ENCODE measurements around the gene ST6GALNAC4.
A peak's percentile ranks its signal among the peaks of the same experiment; 100 is the strongest.

Gene ST6GALNAC4, protein sequence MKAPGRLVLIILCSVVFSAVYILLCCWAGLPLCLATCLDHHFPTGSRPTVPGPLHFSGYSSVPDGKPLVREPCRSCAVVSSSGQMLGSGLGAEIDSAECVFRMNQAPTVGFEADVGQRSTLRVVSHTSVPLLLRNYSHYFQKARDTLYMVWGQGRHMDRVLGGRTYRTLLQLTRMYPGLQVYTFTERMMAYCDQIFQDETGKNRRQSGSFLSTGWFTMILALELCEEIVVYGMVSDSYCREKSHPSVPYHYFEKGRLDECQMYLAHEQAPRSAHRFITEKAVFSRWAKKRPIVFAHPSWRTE

GRCh38 chr9:127916720-127917581, at the start of gene ST6GALNAC4:
ST6GALNAC4 (minus strand) TSS chr9:127917041; CDS start chr9:127916419, 622 bp downstream.
- DNase-seq (ENCODE audit: low read depth in 2 of 2, low spot score in 1 of 2), result peak; percentile 91 to 93

DNA sequence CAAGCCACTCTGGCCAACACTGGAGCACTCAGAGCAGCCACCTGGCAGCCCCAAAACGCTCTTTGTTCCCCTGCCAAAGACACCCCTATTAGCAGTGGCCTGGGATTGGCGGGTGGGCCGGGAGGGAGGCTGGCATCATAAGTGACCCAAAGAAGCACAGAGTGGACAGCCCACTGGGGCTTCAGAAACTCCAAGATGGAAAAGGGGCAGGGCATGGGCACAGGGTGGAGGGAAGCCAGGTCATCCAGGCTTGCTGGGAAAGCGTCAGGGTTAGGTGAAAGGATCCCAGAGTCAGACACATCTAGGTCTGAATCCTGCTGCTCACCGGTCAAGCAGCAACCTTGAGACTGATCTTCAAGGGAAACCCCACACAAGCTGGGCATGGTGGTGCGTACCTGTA, 49.1 kb upstream of the ST6GALNAC4 start:
- DNase-seq (ENCODE audit: low read depth in 2 of 2, low spot score in 1 of 2), result no peak

DNA sequence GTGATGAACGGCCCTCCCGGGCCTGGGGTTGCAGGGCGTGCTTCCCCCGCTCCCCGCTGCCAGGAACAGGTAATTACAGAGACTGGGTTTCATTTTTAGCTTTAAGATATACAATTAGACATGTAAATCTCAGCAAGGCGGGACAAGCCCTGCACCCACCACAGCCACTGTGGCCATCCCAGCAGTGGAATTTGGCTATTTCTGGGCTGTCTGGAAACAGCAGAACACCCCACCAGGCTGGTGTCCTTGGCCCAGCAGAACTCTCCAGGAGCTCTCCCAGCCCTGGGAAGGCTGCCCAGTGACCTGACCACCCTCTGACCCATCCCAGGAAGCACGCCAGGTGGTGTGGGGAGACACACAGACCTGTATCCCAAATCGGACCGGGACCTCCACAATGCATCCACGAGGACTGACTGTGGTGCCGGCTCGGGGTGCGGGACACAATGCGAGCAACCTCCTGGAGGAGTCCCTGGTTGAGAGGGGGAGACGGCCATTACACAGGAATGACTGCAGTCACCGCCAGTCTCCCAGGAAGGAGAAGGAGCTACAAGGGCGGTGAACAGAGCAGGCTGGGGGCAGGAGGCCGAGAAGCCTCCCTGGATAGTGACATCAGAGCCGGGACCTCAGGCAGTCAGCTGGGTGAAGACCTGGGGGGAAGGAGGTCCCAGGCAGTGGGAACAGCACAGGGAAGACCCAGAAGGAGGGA, 46.7 kb upstream of the ST6GALNAC4 start:
- DNase-seq (ENCODE audit: low read depth in 2 of 2, low spot score in 1 of 2), result no peak

GRCh38 chr9:127963041-127963358, 46.2 kb upstream of the ST6GALNAC4 start:
- no peak for DNase-seq (ENCODE audit: low read depth in 2 of 2, low spot score in 1 of 2)

GRCh38 chr9:127962278-127962677, 45.4 kb upstream of the ST6GALNAC4 start:
- DNase-seq (ENCODE audit: low read depth in 2 of 2, low spot score in 1 of 2), result no peak

GRCh38 chr9:127961613-127962155, 44.8 kb upstream of the ST6GALNAC4 start:
- DNase-seq (ENCODE audit: low read depth in 2 of 2, low spot score in 1 of 2), result no peak

DNA sequence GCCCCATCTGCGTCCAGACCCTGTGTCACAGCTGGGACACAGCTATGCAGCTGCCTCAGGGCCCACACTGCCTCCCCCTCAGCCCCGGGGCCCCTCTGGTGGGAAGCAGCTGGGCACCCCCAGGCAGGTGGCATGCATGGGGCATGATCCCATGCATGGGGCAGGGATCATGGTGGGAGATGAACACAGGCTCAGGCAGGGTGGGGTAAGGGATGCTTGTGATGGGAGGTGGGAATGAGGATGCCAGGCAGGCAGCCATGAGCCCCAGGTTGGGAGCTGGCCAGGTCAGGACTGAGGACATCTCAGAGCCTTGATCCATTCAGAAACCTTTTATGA, 44.3 kb upstream of the ST6GALNAC4 start:
- no peak for DNase-seq (ENCODE audit: low read depth in 2 of 2, low spot score in 1 of 2)

GRCh38 chr9:127960410-127961154, 43.7 kb upstream of the ST6GALNAC4 start:
- no peak for DNase-seq (ENCODE audit: low read depth in 2 of 2, low spot score in 1 of 2)

- DNase-seq (ENCODE audit: low read depth in 2 of 2, low spot score in 1 of 2), result no peak
Observed at GRCh38 chr9:127959841-127960409, 43.1 kb upstream of the ST6GALNAC4 start.

DNA sequence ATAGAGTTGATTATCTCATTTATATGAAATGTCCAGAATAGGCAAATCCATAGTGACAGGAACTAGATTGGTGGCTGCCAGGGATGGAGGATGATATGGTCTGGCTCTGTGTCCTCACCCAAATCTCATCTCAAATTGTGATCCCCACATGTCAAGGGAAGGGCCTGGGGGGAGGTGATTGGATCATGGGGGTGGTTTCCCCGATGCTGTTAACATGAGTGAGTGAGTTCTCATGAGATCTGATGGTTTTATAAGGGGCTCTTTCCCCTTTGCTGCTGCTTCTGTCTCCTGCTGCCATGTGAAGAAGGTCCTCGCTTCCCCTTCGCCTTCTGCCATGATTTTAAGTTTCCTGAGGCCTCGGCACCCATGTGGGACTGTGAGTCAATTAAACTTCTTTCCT, 42.6 kb upstream of the ST6GALNAC4 start:
- no peak for DNase-seq (ENCODE audit: low read depth in 2 of 2, low spot score in 1 of 2)

DNA sequence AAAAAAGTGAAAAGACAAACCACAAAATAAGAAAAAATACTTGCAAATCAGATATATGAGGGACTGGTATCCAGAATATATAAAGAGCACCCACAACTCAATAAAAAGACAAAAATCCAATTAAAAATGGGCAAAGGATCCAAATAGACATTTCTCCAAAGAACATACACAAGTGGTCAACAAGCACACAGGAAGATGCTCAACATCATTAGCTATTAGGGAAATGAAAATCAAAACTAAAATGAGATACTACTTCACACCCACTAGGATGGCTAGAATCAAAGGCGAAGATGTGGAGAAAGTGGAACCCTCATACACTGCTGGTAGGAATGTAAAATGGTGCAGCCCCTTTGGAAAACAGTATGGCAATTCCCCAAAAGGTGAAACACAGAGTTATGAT, 41.9 kb upstream of the ST6GALNAC4 start:
- DNase-seq (ENCODE audit: low read depth in 2 of 2, low spot score in 1 of 2), result no peak

- DNase-seq (ENCODE audit: low read depth in 2 of 2, low spot score in 1 of 2), result peak in 1 of 2 donors; percentile 72
Observed at GRCh38 chr9:127955294-127956015, 38.6 kb upstream of the ST6GALNAC4 start.

DNA sequence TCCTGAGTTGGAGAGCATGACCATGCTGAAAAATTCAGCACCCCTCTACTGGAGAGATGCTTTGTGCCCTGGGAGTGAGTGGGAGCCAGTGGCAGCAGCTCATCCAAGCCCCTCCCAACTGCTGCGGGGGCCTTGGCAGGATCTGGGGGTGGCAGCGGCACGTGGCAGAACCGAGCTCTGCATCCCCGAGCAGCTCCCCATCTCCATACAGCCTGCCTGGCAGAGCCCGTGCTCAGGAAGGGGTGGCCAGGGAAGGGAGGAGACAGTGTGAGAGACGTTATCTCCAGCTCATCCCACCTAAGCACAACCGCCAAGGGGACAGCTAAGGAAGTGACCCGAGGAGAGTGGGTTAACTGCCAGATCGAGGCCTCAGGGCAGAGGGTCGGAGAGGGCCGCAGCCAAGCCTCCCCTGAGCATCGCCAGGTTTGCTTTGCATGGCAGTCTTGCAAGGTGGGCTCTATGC, 38.0 kb upstream of the ST6GALNAC4 start:
- no peak for DNase-seq (ENCODE audit: low read depth in 2 of 2, low spot score in 1 of 2)

DNA sequence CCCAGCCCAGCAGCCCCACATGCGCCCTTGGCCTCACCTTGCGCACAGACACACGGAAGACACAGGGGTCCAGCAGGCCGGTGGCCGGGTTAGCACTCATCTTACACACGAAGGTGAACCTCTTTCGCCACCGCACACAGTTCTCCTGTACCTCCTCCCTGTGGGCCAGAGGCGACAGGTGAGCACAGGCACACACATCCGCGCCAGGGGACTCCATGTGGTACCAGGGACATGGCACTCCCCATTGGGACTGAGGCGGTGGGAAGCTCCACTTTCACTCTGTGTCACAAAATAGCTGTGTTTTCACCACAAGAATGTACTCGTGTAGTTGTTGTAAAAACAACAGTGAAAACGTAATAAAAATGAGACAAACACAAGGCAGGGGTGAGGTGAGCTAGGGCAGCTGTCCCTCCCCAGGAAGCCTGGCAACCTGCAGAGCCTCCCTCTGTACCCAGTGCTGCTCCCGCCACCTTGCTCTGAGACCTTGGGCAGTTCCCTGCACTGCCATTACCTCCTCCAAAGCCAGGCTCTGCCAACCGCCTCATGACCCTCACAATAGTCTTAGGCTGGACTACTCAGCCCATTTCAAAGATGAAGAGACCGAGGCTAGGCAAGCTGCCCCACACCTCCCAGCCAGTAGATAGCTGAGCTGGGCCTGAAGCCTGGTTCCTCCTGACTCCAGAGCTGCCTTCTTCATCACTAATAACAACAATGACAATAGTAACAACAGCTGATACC, 37.1 kb upstream of the ST6GALNAC4 start:
- no peak for DNase-seq (ENCODE audit: low read depth in 2 of 2, low spot score in 1 of 2)

- DNase-seq (ENCODE audit: low read depth in 2 of 2, low spot score in 1 of 2), result no peak
Observed at GRCh38 chr9:127953154-127953553, 36.3 kb upstream of the ST6GALNAC4 start.

DNA sequence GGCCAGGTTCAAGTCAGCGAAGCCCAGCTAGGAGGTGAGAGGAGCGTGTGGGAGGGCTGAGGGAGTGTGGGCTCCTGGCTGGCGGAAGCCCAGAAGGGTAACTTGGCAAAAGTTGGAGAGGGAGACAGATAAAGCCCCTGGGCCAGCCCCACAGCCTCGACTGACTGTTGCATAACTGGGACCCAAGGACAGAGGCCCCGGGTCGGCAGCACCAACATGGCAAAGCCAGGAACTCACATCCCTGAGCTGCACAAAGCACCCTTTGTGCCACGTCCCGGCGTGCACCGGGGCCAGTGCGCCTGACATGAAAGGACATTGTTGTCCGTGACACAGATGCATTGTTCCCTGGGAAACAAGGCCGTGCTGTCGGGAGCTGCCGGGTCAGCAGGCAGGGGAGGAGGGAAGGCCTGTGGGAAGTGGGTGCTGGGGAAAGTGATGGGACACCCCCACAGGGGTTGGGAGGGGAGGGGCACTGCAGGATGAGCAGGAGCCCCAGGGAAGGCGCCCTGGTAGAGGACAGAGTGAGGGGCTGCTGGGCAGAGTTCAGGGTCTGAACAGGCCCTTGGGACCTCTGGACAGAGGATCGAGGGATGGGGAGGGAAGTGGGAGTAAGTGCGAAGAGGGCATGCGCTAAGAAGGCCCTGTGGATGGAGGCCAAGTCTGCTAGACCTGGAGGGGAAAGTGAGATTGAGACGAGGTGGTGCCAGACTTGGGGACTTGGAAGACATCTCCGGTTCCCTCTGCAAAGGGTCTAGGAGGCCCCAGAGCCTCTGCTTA, 33.9 kb upstream of the ST6GALNAC4 start:
- DNase-seq (ENCODE audit: low read depth in 2 of 2, low spot score in 1 of 2), result no peak

DNA sequence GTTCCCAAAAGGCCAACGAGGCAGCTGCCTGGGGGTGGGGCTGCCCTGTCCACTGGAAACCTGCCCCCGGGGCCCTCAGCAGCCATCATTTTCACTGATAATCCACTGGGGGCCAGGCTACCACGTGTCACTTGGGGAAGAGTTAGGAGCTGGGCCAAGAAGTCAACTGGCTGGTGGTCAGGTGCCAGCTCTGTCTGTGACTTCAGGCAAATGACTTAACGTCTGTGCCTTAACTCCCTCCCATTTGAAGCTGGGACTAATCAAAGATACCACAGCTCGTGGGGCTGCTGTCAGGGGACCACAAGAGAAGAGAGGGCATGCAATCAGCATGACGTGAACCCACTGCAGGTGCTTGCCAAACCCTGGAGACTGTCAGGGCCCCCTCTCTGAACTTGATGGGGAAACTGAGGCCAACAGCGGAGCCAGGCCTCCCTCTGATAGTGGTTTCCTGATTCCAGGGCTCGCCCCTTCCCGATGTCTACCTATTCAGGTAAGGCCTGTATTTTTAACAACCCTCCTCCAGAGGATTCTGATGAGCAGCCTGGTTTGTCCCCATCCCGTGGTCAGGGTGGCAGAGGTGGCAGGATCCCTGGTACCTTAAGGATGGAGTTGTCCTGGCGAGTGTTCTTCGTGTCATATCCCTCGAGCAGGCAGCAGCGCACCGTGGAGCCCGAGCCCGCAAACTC, 33.1 kb upstream of the ST6GALNAC4 start:
- DNase-seq (ENCODE audit: low read depth in 2 of 2, low spot score in 1 of 2), result no peak

Measured in stimulated activated CD8-positive, alpha-beta memory T cell treated with anti-CD3 and anti-CD28 coated beads, Interleukin-4, amount 100 ng/mL, for 1 hour (primary cell).